ENCODE results near the gene GABBR2. TPM values are rescaled to one million over a fixed set of nuclear protein-coding genes. Genes with fewer than 3 reads are reported as not detected.
A peak's percentile ranks its signal among the peaks of the same experiment; 100 is the strongest.

GABBR2 gene
- total and polyA plus RNA-seq, 2 experiments from 2014 or later: 0.89 to 1.3 TPM

DNA sequence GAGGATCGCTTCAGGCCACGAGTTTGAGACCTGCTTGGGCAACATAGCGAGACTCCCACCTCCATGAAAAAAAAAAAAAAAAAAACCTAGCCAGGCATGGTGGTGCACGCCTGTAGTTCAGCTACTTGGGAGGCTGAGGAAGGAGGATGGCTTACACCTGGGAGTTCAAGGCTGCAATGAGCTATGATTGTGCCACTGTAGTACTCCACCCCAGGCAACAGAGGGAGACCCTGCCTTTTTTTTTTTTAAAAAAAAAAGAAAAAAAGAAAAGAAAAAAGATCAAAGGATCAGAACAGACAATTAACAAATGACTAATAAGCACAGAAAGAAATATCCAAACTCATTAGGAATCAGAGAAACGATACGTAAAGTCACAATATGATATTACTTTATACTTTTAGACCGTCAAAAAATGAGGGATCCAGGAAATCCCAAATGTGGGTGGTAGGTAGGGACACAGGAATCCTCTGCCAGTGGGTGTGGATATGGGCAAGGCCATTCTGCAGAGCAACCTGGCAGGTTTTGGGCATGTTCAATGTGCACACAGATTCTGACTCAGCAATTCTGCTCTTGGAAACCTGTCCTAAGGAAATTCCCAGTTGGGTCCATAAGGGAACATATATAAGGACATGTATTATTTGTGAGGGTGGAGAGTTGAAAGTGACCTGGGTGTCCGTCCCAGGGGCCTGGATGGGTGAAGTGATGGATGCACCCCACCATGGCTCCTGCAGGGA lies 308.6 kb downstream of the GABBR2 start:
- TF ChIP-seq EZH2phosphoT487 (IDR thresholded peaks at IDR 0.05; ENCODE audit: unreplicated experiment) (no peak), POLR2AphosphoS5 (IDR thresholded peaks at IDR 0.05; ENCODE audit: low read depth) (no peak)
- TF ChIP-seq, protein P1, sequence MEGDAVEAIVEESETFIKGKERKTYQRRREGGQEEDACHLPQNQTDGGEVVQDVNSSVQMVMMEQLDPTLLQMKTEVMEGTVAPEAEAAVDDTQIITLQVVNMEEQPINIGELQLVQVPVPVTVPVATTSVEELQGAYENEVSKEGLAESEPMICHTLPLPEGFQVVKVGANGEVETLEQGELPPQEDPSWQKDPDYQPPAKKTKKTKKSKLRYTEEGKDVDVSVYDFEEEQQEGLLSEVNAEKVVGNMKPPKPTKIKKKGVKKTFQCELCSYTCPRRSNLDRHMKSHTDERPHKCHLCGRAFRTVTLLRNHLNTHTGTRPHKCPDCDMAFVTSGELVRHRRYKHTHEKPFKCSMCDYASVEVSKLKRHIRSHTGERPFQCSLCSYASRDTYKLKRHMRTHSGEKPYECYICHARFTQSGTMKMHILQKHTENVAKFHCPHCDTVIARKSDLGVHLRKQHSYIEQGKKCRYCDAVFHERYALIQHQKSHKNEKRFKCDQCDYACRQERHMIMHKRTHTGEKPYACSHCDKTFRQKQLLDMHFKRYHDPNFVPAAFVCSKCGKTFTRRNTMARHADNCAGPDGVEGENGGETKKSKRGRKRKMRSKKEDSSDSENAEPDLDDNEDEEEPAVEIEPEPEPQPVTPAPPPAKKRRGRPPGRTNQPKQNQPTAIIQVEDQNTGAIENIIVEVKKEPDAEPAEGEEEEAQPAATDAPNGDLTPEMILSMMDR (conservative IDR thresholded peaks at IDR 0.05; ENCODE audit: low read depth in 2 of 2): peak; percentile 20 to 30; a peak in 3 of 4 replicates
- H3K36me3 ChIP-seq (ENCODE audit: insufficient read depth): no peaks in the 10 kb centered on the region
- Mint-ChIP-seq H3K36me3 (ENCODE audit: low read depth) (no peaks in the 10 kb centered on the region; the same call in 2 of the 3 replicates), H3K27me3 (ENCODE audit: insufficient read depth, low read depth, poor library complexity) (peaks cover 2% of the 10 kb centered on the region), H3K4me1 (peaks cover 19% of the 10 kb centered on the region), H3K9me3 (no peaks in the 10 kb centered on the region), H3K4me3 (no peak overlapping the region), H3K27ac (no peak overlapping the region)
- no peaks in the 10 kb centered on the region for H4K20me1 ChIP-seq (replicated peaks; ENCODE audit: insufficient read depth)
- no peaks in the 10 kb centered on the region for H3F3A ChIP-seq (replicated peaks; ENCODE audit: low read depth)
- H3K9me2 ChIP-seq (ENCODE audit: insufficient read depth): 0 out of 2 replicates have a peak, but pooled peaks cover 3% of the 10 kb centered on the region
- no peak overlapping the region for H2AFZ ChIP-seq
- no peak for DNase-seq (ENCODE audit: low spot score)
- H3K27ac ChIP-seq (ENCODE audit: low read depth): no peak overlapping the region
- H3K4me1 ChIP-seq (ENCODE audit: insufficient read depth): peaks cover 21% of the 10 kb centered on the region
- H3K4me3 ChIP-seq: no peak overlapping the region
- no peak overlapping the region for H3K4me2 ChIP-seq
- no peaks in the 10 kb centered on the region for H3K27me3 ChIP-seq (ENCODE audit: insufficient read depth)
- no peak for ATAC-seq
- H3K79me2 ChIP-seq (replicated peaks; ENCODE audit: insufficient read depth): no peaks in the 10 kb centered on the region

DNA sequence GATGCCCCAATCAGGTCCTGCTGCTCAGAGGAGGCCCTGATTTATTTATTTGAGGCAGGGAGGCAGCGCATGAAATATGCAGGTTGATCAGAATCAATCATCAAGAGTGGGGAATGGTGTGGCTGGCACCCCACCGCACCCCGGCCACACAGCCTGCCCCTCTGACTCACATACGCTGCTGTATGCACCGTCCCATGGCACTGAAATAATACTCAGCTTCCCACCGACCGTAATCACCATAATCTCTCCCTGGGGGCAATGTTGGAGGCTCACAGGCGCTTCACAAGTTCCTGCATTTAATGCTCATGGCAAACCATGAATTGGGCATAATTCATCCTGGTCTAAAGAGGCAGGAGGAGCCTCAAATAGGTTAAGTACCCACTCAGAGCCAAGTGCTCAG lies 312.1 kb downstream of the GABBR2 start:
- peaks cover 2% of the 10 kb centered on the region for H3K27me3 Mint-ChIP-seq (ENCODE audit: insufficient read depth, low read depth, poor library complexity)
- Histone ChIP-seq H3K27me3 (ENCODE audit: insufficient read depth) (no peaks in the 10 kb centered on the region), H3K4me2 (no peak overlapping the region), H4K20me1 (replicated peaks; ENCODE audit: insufficient read depth) (no peaks in the 10 kb centered on the region), H3K9me2 (ENCODE audit: insufficient read depth) (peaks cover 6% of the 10 kb centered on the region; the same call in 1 of the 2 replicates), H3K27ac (ENCODE audit: low read depth) (no peak overlapping the region), H3K79me2 (replicated peaks; ENCODE audit: insufficient read depth) (no peaks in the 10 kb centered on the region), H3K4me3 (no peak overlapping the region), H3K4me1 (ENCODE audit: insufficient read depth) (peaks cover 13% of the 10 kb centered on the region), H3F3A (replicated peaks; ENCODE audit: low read depth) (no peaks in the 10 kb centered on the region), H2AFZ (0 out of 2 replicates have a peak overlapping the region, but pooled peaks have one; percentile 5), H3K36me3 (ENCODE audit: insufficient read depth) (no peaks in the 10 kb centered on the region)
- no peak overlapping the region for H3K4me3 Mint-ChIP-seq
- no peaks in the 10 kb centered on the region for H3K9me3 Mint-ChIP-seq
- TF ChIP-seq, protein P2, sequence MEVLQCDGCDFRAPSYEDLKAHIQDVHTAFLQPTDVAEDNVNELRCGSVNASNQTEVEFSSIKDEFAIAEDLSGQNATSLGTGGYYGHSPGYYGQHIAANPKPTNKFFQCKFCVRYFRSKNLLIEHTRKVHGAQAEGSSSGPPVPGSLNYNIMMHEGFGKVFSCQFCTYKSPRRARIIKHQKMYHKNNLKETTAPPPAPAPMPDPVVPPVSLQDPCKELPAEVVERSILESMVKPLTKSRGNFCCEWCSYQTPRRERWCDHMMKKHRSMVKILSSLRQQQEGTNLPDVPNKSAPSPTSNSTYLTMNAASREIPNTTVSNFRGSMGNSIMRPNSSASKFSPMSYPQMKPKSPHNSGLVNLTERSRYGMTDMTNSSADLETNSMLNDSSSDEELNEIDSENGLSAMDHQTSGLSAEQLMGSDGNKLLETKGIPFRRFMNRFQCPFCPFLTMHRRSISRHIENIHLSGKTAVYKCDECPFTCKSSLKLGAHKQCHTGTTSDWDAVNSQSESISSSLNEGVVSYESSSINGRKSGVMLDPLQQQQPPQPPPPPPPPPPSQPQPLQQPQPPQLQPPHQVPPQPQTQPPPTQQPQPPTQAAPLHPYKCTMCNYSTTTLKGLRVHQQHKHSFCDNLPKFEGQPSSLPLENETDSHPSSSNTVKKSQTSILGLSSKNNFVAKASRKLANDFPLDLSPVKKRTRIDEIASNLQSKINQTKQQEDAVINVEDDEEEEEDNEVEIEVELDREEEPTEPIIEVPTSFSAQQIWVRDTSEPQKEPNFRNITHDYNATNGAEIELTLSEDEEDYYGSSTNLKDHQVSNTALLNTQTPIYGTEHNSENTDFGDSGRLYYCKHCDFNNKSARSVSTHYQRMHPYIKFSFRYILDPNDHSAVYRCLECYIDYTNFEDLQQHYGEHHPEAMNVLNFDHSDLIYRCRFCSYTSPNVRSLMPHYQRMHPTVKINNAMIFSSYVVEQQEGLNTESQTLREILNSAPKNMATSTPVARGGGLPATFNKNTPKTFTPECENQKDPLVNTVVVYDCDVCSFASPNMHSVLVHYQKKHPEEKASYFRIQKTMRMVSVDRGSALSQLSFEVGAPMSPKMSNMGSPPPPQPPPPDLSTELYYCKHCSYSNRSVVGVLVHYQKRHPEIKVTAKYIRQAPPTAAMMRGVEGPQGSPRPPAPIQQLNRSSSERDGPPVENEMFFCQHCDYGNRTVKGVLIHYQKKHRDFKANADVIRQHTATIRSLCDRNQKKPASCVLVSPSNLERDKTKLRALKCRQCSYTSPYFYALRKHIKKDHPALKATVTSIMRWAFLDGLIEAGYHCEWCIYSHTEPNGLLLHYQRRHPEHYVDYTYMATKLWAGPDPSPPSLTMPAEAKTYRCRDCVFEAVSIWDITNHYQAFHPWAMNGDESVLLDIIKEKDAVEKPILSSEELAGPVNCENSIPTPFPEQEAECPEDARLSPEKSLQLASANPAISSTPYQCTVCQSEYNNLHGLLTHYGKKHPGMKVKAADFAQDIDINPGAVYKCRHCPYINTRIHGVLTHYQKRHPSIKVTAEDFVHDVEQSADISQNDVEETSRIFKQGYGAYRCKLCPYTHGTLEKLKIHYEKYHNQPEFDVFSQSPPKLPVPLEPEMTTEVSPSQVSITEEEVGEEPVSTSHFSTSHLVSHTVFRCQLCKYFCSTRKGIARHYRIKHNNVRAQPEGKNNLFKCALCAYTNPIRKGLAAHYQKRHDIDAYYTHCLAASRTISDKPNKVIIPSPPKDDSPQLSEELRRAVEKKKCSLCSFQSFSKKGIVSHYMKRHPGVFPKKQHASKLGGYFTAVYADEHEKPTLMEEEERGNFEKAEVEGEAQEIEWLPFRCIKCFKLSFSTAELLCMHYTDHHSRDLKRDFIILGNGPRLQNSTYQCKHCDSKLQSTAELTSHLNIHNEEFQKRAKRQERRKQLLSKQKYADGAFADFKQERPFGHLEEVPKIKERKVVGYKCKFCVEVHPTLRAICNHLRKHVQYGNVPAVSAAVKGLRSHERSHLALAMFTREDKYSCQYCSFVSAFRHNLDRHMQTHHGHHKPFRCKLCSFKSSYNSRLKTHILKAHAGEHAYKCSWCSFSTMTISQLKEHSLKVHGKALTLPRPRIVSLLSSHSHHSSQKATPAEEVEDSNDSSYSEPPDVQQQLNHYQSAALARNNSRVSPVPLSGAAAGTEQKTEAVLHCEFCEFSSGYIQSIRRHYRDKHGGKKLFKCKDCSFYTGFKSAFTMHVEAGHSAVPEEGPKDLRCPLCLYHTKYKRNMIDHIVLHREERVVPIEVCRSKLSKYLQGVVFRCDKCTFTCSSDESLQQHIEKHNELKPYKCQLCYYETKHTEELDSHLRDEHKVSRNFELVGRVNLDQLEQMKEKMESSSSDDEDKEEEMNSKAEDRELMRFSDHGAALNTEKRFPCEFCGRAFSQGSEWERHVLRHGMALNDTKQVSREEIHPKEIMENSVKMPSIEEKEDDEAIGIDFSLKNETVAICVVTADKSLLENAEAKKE (CRISPR knock-in tag; IDR thresholded peaks at IDR 0.05): no peak
- TF ChIP-seq, protein P3, sequence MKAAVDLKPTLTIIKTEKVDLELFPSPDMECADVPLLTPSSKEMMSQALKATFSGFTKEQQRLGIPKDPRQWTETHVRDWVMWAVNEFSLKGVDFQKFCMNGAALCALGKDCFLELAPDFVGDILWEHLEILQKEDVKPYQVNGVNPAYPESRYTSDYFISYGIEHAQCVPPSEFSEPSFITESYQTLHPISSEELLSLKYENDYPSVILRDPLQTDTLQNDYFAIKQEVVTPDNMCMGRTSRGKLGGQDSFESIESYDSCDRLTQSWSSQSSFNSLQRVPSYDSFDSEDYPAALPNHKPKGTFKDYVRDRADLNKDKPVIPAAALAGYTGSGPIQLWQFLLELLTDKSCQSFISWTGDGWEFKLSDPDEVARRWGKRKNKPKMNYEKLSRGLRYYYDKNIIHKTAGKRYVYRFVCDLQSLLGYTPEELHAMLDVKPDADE (IDR thresholded peaks at IDR 0.05): no peak
- TF ChIP-seq NANOG (IDR thresholded peaks at IDR 0.05; ENCODE audit: borderline replicate concordance) (no peak), ZNF331 (CRISPR knock-in tag; IDR thresholded peaks at IDR 0.05; ENCODE audit: low read depth) (no peak), CREB1 (CRISPR knock-in tag; IDR thresholded peaks at IDR 0.05; ENCODE audit: low read depth) (no peak), JUNB (IDR thresholded peaks at IDR 0.05; ENCODE audit: unreplicated experiment) (no peak), POLR2AphosphoS5 (IDR thresholded peaks at IDR 0.05; ENCODE audit: low read depth) (no peak), EZH2phosphoT487 (IDR thresholded peaks at IDR 0.05; ENCODE audit: unreplicated experiment) (no peak)
- no peak for ATAC-seq
- H3K36me3 Mint-ChIP-seq (ENCODE audit: low read depth): no peaks in the 10 kb centered on the region; the same call in 2 of the 3 replicates
- no peak for DNase-seq (ENCODE audit: low spot score)
- H3K4me1 Mint-ChIP-seq: peaks cover 11% of the 10 kb centered on the region
- H3K27ac Mint-ChIP-seq: no peak overlapping the region

All from GM23338 (cell line).